HepG2 (cell line): ENCODE data around the gene CPVL. TPM values are rescaled to one million over a fixed set of nuclear protein-coding genes. Genes with fewer than 3 reads are reported as not detected.

Experiments
- ARHGAP35 ChIP-seq: sonication (generic); formaldehyde crosslinking; IDR thresholded peaks from 2 replicates; pipeline ENCODE4 v1.9.0; 2022; ENCODE audit warnings: mild to moderate bottlenecking, inconsistent platforms, moderate library complexity, missing genetic modification reagents, borderline replicate concordance
- GMEB1 ChIP-seq: sonication (generic); formaldehyde crosslinking; IDR thresholded peaks from 2 replicates; pipeline ENCODE4 v1.5.1; 2020; ENCODE audit warnings: missing genetic modification reagents, mild to moderate bottlenecking, borderline replicate concordance
- HDAC2 ChIP-seq: sonication (generic); formaldehyde crosslinking; IDR thresholded peaks from 2 replicates; pipeline ENCODE4 v1.4.0; 2020; ENCODE audit warnings: missing genetic modification reagents
- KDM2A ChIP-seq: sonication (generic); formaldehyde crosslinking; IDR thresholded peaks from 2 replicates; pipeline ENCODE4 v1.4.0; 2020; ENCODE audit warnings: low read depth, missing genetic modification reagents, borderline replicate concordance
- KLF15 ChIP-seq: sonication (generic); formaldehyde crosslinking; IDR thresholded peaks from 2 replicates; pipeline ENCODE4 v1.8.1; 2023; ENCODE audit warnings: borderline replicate concordance, mild to moderate bottlenecking, inconsistent platforms, missing genetic modification reagents, mixed read lengths
- MLXIP ChIP-seq: sonication (generic); formaldehyde crosslinking; IDR thresholded peaks from 2 replicates; pipeline ENCODE4 v1.9.0; 2021; ENCODE audit warnings: missing genetic modification reagents, borderline replicate concordance
- NFE2L2 ChIP-seq: fragments of 150-350 bp; IDR thresholded peaks from 2 replicates; pipeline ENCODE4 v1.6.1; 2014; ENCODE audit warnings: low read length
- RNF219 ChIP-seq: sonication (generic); formaldehyde crosslinking; IDR thresholded peaks from 2 replicates; pipeline ENCODE4 v1.5.0; 2020; ENCODE audit warnings: mild to moderate bottlenecking, missing genetic modification reagents
- RORA ChIP-seq: sonication (generic); formaldehyde crosslinking; IDR thresholded peaks from 2 replicates; pipeline ENCODE4 v1.5.0; 2020; ENCODE audit warnings: mild to moderate bottlenecking, missing genetic modification reagents, moderate library complexity
- SIX4 ChIP-seq: sonication (generic); formaldehyde crosslinking; IDR thresholded peaks from 2 replicates; pipeline ENCODE4 v1.4.0; 2020; ENCODE audit warnings: missing genetic modification reagents
- ZFP1 ChIP-seq: IDR thresholded peaks from 2 replicates; pipeline ENCODE4 v1.6.1; 2016
- ZNF275 ChIP-seq: sonication (generic); formaldehyde crosslinking; IDR thresholded peaks from 2 replicates; pipeline ENCODE4 v1.8.0; 2022; ENCODE audit warnings: missing genetic modification reagents, mild to moderate bottlenecking, inconsistent platforms, borderline replicate concordance
- ZNF326 ChIP-seq: sonication (generic); formaldehyde crosslinking; IDR thresholded peaks from 2 replicates; pipeline ENCODE4 v1.4.0; 2020; ENCODE audit warnings: missing genetic modification reagents, borderline replicate concordance
- ZNF33B ChIP-seq: sonication (generic); formaldehyde crosslinking; IDR thresholded peaks from 2 replicates; pipeline ENCODE4 v1.5.1; 2020; ENCODE audit warnings: mild to moderate bottlenecking, missing genetic modification reagents
- ZNF510 ChIP-seq: sonication (generic); formaldehyde crosslinking; IDR thresholded peaks from 2 replicates; pipeline ENCODE4 v1.4.0; 2020; ENCODE audit warnings: low read depth, mild to moderate bottlenecking, missing genetic modification reagents
- ZNF550 ChIP-seq: sonication (generic); formaldehyde crosslinking; IDR thresholded peaks from 2 replicates; pipeline ENCODE4 v1.4.0; 2020; ENCODE audit warnings: mild to moderate bottlenecking, missing genetic modification reagents, borderline replicate concordance
- ZNF552 ChIP-seq: sonication (generic); formaldehyde crosslinking; IDR thresholded peaks from 2 replicates; pipeline ENCODE4 v1.9.0; 2022; ENCODE audit warnings: missing genetic modification reagents, mild to moderate bottlenecking, borderline replicate concordance
- ZNF782 ChIP-seq: sonication (generic); formaldehyde crosslinking; IDR thresholded peaks from 2 replicates; pipeline ENCODE4 v1.4.0; 2020; ENCODE audit warnings: missing genetic modification reagents, mild to moderate bottlenecking, borderline replicate concordance
- ZNF883 ChIP-seq: sonication (generic); formaldehyde crosslinking; IDR thresholded peaks from 2 replicates; pipeline ENCODE4 v1.5.1; 2020; ENCODE audit warnings: mild to moderate bottlenecking, missing genetic modification reagents; ENCODE audit errors: not compliant biosample characterization
- ZSCAN21 ChIP-seq: sonication (generic); formaldehyde crosslinking; IDR thresholded peaks from 2 replicates; pipeline ENCODE4 v1.8.0; 2022; ENCODE audit warnings: mild to moderate bottlenecking, missing genetic modification reagents, moderate library complexity, borderline replicate concordance
- polyA plus RNA-seq, 8 experiments: library from polyadenylated mRNA; depleted of rRNA in 3 of 8; stranded (reverse) in 7 of 8; unstranded in 1 of 8; fragments of >200 nt; fragmentation: Illumina TruSeq in 4 of 8; extraction: Trizol in 4 of 8; gene quantifications; 2 replicates each; pipeline versions ENCODE4 v1.2.1 to v1.2.3, GENCODE V29; 2011 to 2016; ENCODE audit warnings: low read depth in 4 of 8, missing spikeins in 1 of 8, mixed read lengths in 1 of 8; ENCODE audit not compliant: insufficient read depth in 1 of 8
- total RNA-seq, 5 experiments: library from RNA; depleted of rRNA; stranded (reverse); fragments of >200 nt; fragmentation: Illumina TruSeq; extraction: Trizol; gene quantifications; 2 replicates each; pipeline ENCODE4 v1.2.3, GENCODE V29; 2016; ENCODE audit warnings: low read depth in 1 of 5

The CPVL gene
- total and polyA plus RNA-seq, 2 of the 13 experiments (the other 11 are each of a cell fraction or from before 2014, with no cell fraction given): 59.2 to 294 TPM

DNA sequence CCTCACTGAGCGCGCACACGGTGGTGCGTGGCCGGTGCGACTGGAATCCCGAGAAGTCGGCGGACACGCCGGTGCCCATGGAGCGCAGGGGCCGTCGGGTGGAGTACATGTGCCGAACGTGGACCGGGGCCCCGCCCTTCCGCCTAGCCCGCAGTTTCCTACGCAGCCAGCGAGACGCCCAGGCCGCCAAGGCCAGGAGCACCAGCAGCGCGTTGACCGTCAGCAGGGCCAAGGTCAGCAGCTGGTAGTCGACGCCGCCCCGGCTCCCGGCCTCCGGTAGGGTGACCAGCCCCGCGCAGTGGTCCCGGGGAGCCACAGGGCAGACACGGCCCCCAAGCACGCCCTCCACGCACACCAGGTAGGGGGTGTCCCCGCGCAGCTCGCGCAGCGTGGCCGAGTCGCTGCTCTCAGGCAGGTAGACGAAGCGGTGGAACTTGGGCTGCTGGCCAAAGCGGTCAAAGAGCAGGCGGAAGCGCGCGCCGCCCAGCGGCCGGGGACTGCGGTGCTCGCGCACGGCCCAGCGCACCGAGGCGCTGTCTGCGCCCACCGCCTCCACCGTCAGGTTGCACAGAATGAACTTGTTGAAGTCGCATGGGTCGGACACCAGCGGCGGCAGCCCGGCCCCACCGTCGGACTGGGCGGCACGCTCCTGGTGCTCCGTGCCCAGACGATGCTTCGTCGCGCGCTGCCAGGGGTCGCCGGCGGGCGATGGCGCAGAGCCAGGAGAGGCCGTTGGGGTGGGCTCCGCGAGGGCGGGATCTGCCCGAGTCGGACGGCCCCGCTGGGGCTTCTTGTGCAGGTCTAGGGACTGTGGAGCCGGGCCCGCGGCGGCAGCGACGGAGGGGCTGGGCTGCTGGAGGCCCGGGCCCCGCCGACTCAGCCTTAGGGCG, 190.4 kb downstream of the CPVL start (continued):
- TF ChIP-seq ZNF275 (CRISPR knock-in tag): peak; percentile 93; the same call in 1 of the 2 replicates
- TF ChIP-seq ZNF510 (CRISPR knock-in tag): peak; percentile 95; the same call in 1 of the 2 replicates
- peak; percentile 81 for TF ChIP-seq GMEB1 (CRISPR knock-in tag)
- no peak for TF ChIP-seq MLXIP
- no peak for TF ChIP-seq ZFP1 (CRISPR knock-in tag)
- peak; percentile 83 for TF ChIP-seq ZNF552 (CRISPR knock-in tag)
- TF ChIP-seq ZNF883: peak; percentile 89
- no peak; the same call in 1 of the 2 replicates for TF ChIP-seq ZSCAN21 (CRISPR knock-in tag)
- TF ChIP-seq RORA: no peak
- TF ChIP-seq ZNF326: no peak
- TF ChIP-seq ARHGAP35 (CRISPR knock-in tag): peak; percentile 93; the same call in 1 of the 2 replicates
- TF ChIP-seq ZNF33B (CRISPR knock-in tag): peak; percentile 93; the same call in 1 of the 2 replicates
- peak; percentile 86; the same call in 1 of the 2 replicates for TF ChIP-seq KDM2A (CRISPR knock-in tag)
- peak; percentile 78 for TF ChIP-seq KLF15 (CRISPR knock-in tag)
- TF ChIP-seq NFE2L2: no peak
- TF ChIP-seq ZNF550 (CRISPR knock-in tag): no peak; the same call in 1 of the 2 replicates
- TF ChIP-seq RNF219: no peak
- TF ChIP-seq SIX4 (CRISPR knock-in tag): no peak
- no peak for TF ChIP-seq ZNF782 (CRISPR knock-in tag)
- peak; percentile 88 for TF ChIP-seq HDAC2
